Eye (tissue), 1 donor: Measurements from ENCODE around the gene SLC35A5.
"Not testable (repeated sequence)": the region's sequence is repeated elsewhere in the genome, so short reads cannot be mapped to it uniquely, and the experiment has no call there.

Experiments
- DNase-seq: peaks from one replicate; pipeline ENCODE4 v3.0.0-alpha.2; 2015

Gene SLC35A5, protein sequence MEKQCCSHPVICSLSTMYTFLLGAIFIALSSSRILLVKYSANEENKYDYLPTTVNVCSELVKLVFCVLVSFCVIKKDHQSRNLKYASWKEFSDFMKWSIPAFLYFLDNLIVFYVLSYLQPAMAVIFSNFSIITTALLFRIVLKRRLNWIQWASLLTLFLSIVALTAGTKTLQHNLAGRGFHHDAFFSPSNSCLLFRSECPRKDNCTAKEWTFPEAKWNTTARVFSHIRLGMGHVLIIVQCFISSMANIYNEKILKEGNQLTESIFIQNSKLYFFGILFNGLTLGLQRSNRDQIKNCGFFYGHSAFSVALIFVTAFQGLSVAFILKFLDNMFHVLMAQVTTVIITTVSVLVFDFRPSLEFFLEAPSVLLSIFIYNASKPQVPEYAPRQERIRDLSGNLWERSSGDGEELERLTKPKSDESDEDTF

DNA sequence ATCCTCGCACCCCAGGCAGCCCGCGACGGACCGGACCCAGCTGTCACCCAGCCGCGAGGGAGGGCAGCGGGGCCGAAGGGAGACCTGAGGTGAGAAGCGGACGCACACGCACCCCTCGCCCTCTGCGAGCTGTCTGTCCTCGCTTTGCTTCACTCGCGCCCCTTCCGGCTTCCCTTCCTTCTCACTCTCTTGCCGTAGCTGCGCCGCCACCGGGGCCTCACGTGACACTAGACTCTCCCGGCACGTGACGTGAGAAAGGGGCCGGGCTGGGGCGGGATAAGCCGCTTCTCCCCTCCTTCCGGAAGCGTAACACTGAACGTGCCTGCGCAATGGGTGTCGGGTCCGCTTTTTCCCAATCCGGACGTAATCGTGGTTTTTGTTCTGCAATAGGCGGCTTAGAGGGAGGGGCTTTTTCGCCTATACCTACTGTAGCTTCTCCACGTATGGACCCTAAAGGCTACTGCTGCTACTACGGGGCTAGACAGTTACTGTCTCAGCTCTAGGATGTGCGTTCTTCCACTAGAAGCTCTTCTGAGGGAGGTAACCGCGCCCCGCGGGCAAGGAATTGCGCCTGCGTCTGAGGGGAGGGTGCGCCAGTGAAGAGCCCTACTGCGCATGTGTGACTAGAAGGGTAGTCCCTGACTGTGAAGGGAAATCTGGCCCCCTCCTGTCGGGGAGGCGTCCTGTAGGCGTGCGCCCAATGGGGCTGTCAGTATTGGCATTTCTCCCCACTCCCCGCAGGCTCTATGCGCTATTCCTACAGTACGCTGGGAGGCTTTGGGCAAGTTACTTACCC, at the start of gene SLC35A5, which contains the start of gene ATG3:
Gene SLC35A5, plus strand, starts transcription at position 312 of the 796 bp plus-strand sequence. CDS start 1,359 bp downstream, outside the sequence.
Gene ATG3, minus strand, starts transcription at position 229 of the 796 bp plus-strand sequence. CDS start 434 bp downstream, outside the sequence.
- peak; percentile 99 for DNase-seq

DNA sequence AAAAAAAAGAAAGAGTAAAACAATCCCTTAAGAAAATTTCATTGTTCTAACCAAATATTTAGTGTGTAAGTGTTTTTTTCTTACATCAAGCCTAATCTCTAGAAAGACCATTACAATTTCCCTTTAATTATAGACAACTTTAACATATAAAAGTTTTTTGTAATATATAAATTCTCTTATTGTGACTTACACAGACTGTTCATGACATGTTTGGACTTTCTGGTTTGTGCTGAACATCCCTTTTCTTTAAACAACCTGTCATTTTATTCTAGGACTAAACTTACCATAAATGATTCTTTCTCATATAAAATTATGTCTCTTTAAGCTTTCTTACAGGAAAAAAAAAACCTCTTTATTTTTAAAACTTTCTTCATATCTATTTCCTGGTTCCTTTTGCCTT, 49.5 kb upstream of the SLC35A5 start:
- DNase-seq = no peak

DNA sequence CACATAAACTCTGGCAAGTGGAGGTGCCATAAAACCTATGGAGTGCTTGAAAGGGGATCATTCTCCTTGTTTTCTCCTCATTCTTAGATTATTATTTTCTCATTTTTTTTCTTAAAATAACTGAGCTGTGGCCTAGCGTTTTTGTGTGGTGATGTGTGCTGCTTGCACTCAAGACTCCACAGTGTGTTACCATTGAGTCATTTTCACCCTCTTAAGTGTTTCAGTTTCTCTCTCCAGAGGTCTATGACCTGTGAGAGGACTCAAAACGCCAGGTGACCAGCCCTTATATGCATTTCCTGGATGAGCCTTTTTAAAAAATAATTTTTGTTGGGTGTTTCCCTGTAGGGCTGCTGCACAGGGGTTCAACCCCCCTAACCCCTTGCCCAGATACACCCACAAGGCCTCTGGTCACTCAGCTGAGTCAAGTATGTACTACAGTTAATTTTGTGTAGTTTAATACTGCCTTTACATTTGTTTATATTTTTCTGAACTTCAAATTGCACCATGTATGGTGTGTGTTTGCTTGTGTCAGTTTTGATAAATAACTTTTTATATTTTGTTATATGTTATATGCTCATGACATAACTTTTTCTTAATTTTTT, 47.2 kb upstream of the SLC35A5 start:
- DNase-seq = no peak

DNA sequence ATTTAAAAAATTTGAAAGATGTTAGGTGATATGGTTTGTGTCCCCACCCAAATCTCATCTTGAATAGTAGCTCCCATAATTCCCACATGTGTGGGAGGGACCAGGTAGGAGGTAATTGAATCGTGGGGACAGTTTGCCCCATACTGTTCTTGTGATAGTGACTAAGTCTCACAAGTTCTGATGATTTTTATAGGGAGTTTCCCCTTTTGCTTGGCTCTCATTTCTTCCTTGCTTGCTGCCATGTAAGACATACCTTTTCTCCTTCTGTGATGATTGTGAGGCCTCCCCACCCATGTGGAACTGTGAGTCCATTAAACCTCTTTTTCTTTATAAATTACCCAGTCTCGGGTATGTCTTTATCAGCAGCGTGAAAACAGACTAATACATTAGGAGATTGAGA, 42.9 kb upstream of the SLC35A5 start:
- not testable (repeated sequence) for DNase-seq

DNA sequence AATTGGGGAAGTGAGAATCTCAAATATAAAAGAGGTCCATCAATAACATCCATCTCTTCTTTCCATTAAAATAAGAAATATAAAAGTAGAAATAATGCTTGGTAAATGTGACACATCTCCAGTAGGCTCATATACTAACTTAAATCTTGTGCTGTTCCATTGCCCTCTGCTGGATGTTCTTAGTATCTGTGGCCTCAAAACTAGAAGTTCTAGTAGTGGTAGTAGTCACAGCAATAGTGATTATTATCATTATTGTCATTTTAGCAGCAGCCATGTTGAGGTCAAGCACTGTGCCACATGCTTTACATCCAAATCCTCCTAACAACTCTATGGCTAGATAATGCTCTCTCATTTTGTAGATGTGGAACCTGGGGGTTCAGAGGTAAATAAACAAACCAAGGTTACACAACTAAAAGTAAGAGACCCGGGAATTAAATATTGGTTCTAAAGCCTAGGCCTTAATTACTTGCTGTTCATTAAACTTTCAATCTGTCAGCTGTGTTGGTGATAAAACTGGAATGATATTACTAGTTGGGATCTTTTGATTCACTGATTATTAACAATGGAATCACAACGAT, 42.3 kb upstream of the SLC35A5 start:
- DNase-seq = peak; percentile 80

DNA sequence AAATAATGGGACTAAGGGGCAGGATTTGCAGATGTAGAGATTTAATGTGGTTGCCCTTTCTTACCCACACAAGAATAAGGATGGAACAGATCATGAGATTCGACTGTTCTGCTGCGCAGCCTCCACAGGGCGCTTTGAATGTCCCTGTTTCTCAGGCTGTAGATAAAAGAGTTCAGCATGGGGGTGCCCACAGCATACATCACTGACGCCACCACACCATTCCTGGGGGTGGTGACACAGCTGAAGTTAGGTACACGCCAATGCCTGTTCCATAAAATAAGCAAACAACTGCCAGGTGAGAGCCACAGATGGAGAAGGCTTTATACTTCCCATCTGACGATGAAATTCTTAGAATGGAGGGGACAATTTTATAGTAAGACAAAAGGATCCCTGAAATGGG, 37.7 kb upstream of the SLC35A5 start:
- DNase-seq = not testable (repeated sequence)

DNA sequence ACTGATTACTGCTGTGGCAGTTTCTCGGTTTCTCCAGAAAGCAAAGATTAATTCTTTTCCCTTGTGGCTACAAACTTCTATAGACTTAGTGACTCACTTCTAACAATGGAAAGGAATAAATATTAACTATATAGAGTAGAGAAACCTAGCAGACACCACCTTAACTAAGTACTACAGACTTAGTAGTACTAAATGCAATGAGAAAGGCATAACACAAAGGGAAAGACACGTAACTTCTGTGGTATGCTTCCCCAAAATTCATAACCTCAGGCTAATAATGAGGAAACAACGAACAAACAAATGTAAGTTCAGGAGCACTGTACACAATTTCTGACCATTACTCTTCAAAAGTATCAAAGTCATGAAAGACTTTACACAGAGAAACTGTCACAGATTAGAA, 31.3 kb upstream of the SLC35A5 start:
- no peak for DNase-seq

DNA sequence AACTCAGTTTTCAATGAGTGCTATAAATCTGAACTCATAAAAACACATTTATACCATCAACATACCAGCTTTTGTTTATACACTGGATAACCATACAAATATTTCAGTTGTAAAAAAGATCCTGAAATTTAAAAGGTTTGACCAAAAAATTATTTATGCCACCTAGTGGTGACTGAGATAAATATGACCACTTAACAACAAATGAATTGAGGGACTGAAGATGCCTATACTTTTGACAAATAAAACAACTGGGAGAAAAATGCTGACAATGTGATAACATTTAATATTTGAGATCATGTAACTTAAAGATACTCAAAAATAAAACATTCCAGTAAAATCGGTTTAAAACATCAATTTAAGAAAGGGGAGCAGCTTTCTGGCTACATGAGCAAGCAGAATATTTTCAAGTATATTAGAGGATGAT, 30.5 kb upstream of the SLC35A5 start:
- DNase-seq = peak; percentile 66

DNA sequence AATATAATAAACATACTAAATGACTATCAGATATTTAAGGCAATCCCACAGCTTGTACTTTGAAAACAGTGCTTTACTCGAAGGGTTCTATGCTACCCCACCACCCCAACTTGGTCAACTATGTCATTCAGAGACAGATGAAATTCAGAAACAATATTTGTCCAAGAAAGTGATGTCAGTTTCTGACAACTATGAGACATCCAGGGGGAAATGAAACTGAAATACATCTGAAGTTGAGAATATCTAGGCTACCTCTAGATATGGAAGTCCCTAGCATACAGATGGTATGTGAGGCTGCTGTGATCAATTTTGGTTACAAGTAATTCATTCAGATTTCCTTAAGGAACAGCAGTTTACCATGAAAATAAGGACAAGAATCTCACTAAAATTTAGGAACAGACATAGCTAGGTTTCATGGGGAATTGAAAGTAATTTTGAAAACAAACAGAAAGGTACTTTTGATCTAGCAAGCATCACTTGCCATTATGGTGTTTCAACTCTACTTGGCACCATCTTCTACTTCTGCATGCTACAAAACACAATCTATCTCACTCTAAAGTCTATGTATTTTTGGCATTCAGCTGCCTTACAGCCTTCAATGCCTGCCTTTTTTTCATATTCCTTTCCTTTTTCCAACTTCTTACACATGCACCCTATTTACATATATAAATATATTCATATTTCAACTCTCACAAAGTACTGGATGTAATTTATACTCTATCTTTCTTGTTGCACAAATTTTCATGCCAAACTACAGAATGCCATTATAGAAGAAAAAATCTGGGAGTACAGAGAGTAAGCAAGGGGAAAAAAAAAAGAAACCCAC, 21.8 kb upstream of the SLC35A5 start:
- no peak for DNase-seq

DNA sequence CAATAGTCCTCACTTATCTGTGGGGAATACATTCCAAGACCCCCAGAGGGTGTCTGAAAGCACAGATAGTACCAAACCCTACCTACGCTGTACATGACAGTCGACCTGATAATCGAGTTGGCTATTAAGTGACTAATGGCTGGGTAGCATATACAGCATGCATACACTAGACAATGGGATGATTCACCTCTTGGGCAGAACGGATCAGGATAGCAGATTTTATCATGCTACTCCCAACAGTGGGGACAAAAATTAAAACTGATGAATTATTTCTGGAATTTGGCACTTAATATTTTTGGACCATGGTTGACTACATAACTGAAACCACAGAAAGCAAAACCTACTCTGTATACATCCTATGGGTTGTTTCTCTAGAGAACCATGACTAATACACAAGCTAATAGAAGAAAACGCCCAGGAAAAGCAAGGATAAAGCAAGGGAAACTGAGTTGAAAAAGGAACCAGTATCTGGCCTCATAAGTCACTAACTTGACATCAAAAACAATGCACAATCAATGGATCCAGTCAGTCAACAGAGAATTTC, 15.6 kb upstream of the SLC35A5 start:
- no peak for DNase-seq

DNA sequence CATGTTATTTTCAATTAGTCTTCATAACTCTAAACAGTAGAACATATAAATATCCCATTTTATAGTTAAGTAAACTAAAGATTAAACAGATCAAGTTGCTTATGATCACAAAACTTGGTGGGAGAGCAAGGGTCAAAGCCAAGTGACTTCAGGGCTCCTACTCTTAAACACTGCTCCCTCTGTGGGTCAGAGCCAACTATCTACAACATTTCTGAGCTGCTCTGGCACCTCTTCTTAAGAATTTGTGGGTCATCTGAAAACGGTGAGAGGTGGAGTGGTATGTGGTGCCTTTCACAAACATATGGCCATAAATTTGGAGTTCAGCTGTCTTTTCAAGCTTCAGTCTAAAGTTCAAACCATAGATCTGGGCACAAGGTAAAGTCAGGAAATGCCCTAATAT, 11.0 kb upstream of the SLC35A5 start:
- no peak for DNase-seq

DNA sequence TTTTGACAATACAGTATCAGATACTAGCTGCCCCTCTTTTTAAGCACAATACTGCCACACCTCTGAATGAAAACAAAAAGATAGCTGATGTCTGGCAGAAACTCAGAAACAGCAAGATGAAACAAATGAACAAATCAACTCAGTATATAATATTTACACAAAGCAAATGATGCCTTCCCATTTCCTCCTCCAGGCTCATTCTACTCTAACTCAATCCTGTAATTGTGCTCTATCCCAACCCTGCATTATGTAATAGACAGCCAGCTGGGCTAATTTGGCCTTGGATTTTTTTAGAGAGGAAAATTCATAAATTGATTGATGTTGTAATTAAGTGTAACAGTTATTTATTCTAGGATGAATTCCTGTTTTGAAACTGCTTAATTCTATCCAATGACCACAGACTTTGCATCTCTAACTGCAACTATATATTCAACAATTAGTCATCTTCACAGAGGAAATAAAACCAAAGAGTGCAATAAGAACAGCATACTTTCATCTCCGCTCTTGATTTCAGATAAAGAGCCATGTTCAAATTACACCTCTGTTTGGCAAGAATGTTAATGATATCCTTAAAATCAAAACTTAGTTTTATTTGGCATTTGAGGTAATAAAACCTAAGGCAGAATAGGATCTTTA, 6.2 kb upstream of the SLC35A5 start:
- DNase-seq = no peak

DNA sequence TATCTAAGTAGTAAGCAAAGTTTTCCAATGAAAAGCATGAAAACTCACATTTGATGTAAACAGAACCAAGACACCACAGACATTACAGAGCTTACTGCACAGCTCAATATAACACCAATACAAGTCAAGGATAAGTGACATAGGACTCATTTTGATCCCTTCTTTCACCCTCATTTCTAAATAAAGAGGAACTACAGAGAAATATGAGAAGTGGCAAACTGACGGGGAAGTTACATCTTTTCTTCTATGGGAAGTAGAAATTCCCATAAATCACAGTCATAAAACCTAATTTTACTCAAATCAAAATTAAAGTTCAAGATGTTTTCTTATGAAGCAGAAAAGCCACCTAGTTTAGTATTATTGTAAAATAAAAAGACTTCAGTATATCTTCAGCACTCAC, 3.9 kb upstream of the SLC35A5 start:
- DNase-seq = no peak

DNA sequence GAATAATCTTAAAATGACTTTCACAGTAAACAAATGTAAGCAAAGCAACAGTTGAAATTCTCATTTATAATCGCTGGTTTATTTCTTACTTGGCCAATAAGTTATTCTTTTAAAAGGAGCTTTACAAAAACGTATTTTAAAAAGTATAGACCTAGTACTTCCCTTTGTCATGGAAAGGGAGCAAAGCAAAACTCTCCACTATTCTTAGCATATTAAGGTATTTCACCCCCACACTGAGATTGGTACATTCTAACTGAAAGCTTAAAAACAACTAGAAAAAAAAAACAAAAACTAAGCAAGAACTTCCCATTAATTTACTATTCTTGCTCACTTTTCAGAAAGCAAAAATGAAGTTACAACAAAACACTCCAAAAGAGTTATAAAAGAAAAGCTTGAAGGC, 1.5 kb upstream of the SLC35A5 start:
- DNase-seq = no peak

DNA sequence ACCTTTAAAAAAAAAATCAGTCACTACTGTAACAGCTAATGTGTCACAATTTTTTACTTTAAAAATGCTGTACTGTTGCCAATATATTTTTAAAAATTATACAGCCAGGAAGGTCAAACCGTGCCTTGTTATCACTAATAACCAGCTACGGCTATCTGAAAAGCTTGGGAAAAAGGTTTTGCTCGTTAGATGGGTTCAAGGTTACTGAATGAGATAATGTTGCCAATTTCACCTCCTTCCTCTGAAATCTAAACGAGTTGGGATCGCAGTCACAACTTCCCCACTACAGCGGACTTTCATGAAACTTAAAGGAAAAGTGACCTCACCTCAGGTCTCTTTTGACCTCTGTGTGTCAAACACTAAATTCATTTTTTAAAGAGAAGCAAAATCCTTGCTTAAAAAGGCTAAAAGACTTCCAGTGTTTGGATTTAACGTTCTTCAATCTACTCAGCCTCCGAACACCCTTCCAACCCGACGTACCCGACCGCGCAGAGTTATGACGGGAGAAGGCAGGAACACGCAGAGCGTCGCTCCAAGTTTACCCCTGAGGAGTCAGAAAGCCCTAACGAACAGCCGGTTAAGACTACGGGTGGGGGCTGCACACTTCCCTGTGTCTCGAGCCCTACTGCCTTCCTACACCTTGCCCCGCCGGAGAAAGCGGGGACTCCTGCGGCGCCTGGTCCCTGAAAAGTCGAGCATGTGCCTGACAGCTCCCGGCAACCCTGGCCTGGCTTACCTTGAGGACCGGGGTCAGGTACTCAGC, 943 bp upstream of the SLC35A5 start:
- peak; percentile 94 for DNase-seq

DNA sequence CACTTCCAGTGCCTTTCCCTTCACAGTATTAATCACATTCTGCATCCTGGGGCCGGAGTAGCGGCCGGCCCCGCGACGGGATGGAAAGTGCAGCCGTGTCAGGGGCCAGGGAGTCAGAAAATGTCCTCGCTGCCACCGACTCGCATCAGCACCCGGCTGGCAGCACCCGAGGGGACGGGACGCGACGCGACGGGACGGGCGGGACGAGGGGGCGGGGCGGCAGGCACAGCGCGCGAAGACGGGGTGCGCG, 436 bp upstream of the SLC35A5 start:
- no peak for DNase-seq

DNA sequence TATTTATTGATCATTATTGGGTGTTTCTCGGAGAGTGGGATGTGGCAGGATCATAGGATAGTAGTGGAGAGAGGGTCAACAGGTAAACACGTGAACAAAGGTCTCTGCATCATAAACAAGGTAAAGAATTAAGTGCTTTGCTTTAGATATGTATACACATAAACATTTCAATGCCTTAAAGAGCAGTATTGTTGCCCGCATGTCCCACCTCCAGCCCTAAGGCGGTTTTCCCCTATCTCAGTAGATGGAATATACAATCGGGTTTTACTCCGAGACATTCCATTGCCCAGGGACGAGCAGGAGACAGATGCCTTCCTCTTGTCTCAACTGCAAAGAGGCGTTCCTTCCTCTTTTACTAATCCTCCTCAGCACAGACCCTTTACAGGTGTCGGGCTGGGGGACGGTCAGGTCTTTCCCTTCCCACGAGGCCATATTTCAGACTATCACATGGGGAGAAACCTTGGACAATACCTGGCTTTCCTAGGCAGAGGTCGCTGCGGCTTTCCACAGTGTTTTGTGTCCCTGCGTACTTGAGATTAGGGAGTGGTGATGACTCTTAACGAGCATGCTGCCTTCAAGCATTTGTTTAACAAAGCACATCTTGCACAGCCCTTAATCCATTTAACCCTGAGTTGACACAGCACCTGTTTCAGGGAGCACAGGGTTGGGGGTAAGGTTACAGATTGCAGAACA, 2.5 kb downstream of the SLC35A5 start:
- not testable (repeated sequence) for DNase-seq

DNA sequence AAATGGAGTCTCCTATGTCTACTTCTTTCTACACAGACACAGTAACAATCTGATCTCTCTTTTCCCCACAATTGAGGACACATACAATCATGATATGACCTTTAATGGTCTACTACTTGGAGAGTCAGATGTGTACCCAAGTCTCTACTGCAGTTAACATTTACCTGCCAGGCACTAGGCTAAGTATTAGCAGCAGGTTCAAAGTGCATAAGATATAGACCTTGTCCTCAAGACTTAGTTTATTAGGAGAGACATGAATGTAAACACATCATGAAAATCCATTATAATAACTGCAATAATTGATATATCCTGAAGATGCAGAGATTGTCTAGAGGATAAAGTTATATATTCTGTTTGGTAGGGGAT, 3.1 kb downstream of the SLC35A5 start:
- DNase-seq = no peak

DNA sequence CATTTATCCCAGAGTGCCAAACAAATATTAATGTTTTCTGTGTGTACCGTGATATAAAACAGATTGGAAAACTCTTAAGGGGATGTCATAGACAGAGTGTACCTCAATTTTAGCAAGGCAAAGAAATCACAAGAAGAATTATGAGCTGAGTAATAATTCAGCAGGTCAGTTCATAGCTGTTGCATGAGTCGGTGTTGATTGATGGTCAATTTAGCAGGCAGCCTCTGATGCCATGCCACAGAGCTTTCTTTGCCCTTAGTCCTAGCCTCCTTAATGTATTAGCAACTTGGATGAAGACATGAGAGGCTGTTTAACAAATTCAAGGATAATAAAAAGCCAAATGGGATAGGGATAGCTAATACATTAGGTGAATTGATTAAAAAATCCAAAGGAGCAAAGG, 6.8 kb downstream of the SLC35A5 start:
- no peak for DNase-seq

DNA sequence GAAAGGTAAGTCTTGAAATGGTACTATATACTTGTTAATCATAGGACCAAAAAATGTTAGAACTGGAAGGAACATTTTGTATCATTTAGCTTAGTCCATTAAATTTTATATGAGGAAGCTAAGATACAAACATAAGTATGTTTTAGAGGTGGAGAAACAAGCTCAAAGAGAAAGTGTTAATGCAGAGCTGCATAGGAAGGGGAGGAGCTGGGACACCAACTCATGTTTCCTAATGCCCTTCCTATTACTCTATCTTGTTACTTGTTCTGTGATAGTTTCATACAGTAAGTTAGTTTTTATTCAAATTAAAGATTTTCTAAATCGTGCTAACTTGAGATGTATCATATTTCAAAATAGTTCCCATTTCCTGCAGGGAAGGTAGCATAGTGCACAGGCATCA, 7.4 kb downstream of the SLC35A5 start:
- no peak for DNase-seq
